Mammary epithelial cell (primary cell): ENCODE results near the gene KIT.

Experiments used
- EZH2 ChIP-seq: IDR thresholded peaks from 2 replicates; pipeline ENCODE4 v1.6.1; 2012; ENCODE audit warnings: low read length, inconsistent platforms, borderline replicate concordance
- TF ChIP-seq, protein P1 (sequence below), 2 donors: IDR thresholded peaks in 1 of 2; conservative IDR thresholded peaks in 1 of 2; 2 replicates each; pipeline ENCODE4 v1.5.1; 2011 to 2012; ENCODE audit warnings: inconsistent platforms in 2 of 2, low read length in 2 of 2, mild to moderate bottlenecking in 2 of 2, control low read depth in 1 of 2, low read depth in 1 of 2; ENCODE audit not compliant: insufficient read depth in 1 of 2; ENCODE audit errors: extremely low read depth in 1 of 2

DNA sequence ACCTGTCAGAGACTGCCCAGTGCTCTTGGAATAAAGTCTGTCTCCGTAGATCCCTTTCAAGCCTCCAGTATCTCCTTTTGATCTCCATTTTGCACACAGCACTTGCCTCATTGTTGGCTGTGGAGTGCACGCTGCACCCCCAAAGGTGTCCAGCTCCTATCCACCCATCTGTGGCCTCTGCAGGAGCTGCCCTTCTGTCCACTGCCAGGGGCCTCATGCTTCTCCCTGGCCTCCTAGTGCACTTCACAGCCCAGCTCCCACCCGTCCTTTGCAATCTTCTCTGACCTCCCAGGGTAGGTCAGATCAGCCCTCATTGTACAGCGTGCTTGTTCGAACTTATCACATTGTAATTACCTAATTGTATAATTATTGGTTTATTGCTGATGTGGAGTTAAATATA lies 18.9 kb downstream of the KIT start:
- TF ChIP-seq, protein P1, sequence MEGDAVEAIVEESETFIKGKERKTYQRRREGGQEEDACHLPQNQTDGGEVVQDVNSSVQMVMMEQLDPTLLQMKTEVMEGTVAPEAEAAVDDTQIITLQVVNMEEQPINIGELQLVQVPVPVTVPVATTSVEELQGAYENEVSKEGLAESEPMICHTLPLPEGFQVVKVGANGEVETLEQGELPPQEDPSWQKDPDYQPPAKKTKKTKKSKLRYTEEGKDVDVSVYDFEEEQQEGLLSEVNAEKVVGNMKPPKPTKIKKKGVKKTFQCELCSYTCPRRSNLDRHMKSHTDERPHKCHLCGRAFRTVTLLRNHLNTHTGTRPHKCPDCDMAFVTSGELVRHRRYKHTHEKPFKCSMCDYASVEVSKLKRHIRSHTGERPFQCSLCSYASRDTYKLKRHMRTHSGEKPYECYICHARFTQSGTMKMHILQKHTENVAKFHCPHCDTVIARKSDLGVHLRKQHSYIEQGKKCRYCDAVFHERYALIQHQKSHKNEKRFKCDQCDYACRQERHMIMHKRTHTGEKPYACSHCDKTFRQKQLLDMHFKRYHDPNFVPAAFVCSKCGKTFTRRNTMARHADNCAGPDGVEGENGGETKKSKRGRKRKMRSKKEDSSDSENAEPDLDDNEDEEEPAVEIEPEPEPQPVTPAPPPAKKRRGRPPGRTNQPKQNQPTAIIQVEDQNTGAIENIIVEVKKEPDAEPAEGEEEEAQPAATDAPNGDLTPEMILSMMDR (conservative IDR thresholded peaks at IDR 0.05 in 1 of 2, IDR thresholded peaks at IDR 0.05 in 1 of 2; ENCODE audit: extremely low read depth in 1 of 2, insufficient read depth in 1 of 2, low read depth in 1 of 2, low read length in 2 of 2) = no peak
- no peak for TF ChIP-seq EZH2
